Activated CD4-positive, CD25-positive, alpha-beta regulatory T cell treated with anti-CD3 and anti-CD28 coated beads, Interleukin-2, amount 50 U/mL, for 16 hours (primary cell): ENCODE results near the gene MITF.

Experiments used
- DNase-seq: peaks from one replicate; pipeline ENCODE4 v3.0.0-alpha.2; 2020; ENCODE audit warnings: low read depth, low spot score

MITF gene, protein sequence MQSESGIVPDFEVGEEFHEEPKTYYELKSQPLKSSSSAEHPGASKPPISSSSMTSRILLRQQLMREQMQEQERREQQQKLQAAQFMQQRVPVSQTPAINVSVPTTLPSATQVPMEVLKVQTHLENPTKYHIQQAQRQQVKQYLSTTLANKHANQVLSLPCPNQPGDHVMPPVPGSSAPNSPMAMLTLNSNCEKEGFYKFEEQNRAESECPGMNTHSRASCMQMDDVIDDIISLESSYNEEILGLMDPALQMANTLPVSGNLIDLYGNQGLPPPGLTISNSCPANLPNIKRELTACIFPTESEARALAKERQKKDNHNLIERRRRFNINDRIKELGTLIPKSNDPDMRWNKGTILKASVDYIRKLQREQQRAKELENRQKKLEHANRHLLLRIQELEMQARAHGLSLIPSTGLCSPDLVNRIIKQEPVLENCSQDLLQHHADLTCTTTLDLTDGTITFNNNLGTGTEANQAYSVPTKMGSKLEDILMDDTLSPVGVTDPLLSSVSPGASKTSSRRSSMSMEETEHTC

DNA sequence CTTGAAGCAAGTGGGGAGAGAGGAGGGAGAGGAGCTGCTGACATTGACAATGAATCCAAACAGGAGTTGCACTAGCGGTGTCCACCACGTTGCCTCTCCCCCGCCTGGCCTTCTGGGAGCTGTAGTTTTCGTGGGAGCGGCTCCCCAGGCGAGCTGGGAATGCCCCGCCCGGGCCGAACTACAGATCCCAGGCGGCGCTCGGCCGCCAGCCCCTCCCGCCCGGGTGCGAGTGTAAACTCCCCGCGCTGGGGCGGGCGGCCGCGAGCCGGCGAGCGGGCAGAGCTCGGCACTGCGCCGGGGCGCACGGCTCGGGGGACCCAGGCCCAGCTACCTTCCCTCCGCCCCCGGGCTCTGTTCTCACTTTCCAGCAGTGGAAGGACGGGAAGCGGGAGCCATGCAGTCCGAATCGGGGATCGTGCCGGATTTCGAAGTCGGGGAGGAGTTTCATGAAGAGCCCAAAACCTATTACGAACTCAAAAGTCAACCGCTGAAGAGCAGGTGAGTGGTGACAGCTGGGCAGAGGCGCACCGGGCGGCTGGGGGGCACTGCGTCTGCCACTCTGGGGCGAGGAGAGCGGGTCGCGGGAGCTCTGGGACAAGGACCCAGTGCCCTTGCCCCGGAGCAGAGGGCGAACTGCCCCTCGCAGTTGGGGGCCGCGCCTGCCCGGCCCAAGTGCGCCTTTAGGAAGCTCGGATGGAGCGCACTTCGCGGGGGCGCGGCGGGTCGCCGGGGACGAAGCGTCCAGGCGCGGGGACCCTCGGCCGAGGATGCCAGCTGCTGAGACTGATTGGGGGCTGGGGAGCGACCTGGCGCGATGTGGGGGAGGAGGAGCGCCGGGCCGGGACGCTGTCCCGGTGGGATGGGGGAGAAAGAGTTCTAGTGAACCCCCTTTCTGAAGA is at the start of gene MITF:
Gene MITF, plus strand, starts transcription at position 261 of the 899 bp plus-strand sequence. Its CDS starts 134 bp downstream, at position 395.
- no peak for DNase-seq

DNA sequence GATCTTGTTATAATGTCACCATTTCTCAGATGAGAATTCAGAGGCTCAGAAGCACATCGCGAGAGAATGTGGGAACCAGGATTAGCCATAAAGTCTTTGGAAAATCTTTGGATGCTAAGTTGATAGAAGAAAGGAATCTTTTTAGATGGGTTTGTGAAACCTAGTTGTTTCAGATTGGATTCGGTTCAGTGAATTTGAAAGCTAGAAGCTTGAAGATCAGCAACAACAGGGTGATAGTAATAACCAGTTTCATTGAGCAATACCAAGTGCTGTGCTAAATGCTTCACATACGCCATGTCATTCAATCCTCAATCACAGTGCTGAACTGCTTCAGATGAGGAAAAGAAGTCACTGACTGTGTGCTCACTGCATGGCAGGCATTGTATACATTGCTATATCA is 47.4 kb upstream of the MITF start:
- DNase-seq = no peak

DNA sequence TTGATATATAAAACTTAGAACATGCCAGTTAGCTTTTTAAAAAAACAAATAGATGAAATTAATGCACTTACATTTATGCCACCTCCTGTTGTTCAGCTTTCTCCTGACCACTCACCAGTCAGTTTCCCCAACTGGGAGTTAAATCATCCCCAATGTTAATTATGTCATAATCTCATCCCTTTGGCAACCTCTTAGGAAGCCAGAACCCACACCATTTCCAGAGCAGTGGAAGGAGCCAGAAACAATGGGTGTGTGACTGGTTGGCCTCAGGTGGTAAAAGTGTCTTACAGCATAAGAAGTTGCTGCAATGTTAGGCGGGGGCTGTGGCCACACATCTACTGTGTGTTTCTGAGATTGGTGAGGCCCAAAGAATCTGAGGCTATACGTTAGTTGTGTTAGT is 46.5 kb upstream of the MITF start:
- no peak for DNase-seq

DNA sequence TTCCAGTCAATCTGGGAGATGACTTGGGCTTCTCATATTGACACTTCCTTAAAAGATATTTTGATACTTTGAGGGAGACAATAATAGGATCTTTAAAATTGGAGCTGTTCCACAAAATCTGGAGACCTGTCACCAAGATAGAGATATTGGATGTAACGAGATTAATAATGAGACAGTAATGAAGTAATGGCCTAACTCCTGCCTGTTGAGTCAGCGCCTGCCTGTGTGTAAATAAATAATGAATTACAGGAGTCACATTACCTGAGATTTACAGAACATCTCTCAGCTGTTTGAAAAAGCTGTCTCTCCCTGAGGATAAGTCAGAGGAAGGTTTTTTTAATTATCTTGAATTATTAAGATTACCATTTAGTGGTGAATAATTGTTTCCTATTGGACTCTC is 43.8 kb upstream of the MITF start:
- no peak for DNase-seq

DNA sequence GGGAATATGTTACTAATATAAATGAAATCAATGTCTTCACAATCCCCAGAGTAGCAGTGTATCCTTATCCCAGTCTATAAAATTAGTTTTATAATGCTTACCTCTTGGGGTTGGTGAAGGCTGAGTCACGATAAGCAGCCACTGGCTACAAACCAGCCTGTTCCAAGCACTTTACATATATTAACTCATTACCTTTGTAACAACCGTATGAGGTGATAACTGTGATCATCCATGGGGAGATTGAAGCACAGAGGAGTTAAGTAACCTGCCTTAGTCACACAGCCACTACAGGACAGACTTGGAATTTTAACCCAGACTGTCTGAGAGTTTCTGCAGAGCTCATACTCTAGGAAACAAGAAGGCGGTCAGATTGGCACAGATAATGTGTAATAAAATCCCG is 43.3 kb upstream of the MITF start:
- DNase-seq = no peak

DNA sequence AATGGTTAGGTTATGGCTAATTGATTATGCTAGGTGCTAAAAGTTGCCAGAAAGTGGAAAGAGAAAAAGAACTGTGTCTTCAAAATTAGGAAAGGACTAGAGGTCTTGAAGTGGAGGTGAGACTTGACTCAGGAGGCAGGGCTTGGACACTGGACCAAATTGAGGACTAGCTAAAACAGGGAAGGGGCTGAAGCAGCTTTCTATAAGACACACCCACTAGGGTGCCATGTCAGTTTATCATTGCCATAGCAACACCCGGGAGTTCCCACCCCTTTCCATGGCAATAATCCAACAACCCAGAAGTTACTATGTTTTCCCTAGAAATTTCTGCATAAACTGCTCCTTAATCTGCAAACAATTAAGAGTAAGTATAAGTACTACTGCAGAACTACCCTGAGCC is 42.9 kb upstream of the MITF start:
- no peak for DNase-seq

DNA sequence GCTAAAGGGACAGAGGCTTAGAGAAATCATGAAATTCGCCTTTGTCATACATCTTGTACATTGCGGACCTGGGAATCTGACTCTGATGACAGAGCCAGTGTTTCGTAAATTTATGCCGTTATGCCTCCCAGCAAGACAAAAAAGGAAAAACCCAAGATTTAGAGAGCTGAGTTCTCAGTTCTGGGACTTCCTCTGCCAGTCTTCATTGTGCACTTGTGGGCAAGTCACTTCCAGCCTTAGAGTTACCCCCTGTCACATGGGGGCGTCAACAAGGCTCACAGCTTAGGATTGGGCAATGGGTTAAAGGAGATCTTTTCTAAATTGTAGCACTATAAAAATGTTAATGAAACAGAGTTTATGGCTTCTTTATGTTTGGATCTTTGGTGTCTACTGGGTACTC is 41.9 kb upstream of the MITF start:
- DNase-seq = no peak

DNA sequence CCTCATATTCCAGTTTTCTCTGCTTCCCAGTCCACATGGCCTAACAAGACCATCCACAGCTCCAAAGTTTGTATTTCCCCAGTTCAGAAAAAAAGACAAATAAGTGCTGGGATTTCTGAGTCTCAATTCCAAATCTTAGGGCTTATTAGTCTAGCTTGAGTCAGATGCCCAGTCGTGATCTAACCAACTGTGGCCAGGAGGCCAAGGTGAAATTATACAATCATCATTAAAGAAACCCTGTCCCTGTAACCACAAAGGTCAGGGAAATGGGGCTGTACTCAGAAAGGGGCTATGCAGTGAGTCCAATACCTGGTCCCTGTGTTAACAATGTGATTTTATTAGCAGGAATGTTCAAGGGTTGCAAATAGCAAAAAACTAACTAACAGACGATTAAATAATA is 40.5 kb upstream of the MITF start:
- DNase-seq = no peak

DNA sequence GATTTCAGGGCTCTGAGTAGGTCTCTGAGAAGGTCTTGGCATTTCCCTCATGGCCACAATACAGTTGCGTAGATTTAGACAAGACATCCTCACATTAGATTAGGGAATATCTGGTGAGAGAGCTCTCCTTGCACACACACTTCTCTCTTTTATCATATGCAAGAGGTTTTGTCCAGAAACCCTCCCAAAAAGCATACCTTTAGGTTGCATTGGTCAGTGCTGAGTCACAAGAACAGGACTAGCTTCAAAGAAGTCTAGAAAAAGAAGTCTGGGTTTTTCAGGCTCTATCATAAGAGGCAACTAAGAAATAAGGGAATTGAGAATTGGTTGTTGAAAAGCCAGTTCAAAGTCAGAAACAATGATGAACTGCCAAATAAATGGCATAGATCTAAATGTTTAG is 40.1 kb upstream of the MITF start:
- DNase-seq = no peak

DNA sequence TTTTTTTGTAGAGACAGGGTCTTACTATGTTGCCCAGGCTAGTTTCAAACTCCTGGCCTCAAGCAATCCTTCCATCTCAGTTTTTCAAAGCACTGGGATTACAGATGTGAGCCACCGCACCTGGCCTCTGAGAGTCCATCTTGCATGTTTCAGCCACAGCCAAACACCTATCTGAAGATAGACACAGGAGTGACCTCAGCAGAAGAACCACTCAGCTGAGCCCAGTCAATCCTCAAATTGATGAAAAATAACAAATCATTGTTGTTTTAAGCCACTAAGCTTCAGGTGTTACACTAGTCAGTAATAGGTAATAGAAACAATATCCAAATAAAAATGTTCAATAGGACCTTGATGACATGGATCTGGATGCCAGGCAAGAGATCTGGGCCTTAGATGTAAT is 38.3 kb upstream of the MITF start:
- DNase-seq = no peak

DNA sequence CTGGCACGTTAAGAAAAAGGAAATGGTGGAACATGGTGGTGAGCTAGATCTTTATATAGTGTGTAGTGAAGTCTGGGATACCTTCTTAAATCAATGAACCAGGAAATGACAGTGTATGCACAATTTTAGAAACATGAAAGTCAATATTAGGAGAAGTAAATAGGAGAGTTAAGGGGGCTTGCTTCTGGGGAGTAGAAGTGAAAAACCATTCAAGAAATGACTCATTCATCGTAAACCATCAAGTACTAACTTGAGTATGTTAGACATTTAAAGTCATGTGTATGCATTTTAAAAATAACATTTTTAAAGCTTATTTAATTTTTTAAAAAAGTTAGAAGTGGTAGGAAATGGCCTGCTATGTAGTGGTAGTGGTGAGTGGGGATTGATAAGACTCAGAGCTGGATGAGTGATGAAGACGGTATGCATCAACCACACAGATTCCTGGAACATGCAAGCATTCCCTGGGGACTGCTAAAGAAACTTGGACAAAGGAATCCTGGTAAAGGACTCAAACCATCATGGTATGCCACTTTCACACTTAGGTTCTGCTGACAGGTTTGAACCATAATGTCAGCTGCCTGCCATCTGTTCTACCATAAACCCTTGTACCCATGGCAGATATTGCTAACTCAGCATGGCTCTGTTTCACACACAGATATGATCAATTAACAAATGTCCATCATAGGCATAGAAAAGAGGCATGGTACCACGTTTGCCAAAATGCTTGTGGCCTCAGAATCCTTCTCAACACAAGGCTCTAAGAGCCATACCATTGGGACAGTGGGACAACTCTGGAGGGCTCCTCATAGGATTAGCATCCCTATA is 28.9 kb upstream of the MITF start:
- DNase-seq = no peak

DNA sequence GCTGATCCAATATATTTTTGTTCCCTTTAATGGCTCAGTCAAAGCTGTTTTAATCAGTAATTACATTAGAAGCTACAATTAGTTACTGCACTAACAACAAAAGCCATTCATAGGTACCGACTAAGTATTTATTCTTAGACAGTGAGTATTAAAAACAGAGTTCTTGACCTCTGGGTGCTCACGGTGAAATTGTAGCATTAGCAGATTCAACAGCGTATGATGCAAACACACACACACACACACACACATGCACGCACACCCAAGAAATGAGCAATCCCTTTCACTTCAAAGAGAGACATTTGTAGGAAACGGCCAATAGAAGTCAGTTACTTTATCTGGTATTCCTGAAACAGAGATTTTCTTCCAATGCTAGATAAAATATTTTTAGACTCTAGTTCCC is 27.0 kb upstream of the MITF start:
- DNase-seq = no peak

DNA sequence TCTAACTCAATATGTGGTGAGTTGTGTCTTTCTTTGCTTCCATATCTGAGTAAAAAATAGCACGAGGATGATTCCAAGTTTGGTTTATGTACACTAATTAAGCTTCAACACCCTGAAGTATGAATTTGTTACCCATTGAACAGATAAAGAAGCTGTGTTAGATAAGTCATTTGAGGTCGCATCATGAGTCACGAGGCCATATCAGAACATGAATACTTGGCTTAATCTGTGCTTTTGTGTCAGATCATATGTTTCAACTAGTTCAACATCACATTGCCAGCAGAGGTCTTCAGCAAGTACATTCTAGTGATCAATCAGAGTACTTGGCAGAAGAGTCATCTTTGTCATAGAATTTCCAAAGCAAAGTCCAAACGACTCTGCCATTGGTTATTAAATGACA is 26.3 kb upstream of the MITF start:
- no peak for DNase-seq

DNA sequence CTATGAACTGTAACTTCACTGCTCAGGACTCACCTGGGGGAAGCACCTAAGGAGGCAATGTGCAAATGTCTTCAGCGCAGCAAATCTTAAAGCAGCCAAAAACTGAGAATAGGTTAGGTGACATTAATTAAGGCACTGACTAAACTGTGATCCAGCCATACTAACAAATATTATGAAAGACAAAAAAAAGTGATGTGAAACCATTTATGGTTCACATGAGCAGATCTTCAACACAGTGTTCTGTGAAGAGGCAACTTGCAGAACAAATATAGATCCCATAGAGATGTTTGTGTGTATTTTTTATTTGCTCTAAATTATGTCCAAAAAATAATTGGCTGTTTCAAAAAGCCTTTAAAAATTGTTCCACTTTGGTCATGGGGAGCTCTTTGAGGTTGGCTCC is 24.1 kb upstream of the MITF start:
- DNase-seq = no peak

DNA sequence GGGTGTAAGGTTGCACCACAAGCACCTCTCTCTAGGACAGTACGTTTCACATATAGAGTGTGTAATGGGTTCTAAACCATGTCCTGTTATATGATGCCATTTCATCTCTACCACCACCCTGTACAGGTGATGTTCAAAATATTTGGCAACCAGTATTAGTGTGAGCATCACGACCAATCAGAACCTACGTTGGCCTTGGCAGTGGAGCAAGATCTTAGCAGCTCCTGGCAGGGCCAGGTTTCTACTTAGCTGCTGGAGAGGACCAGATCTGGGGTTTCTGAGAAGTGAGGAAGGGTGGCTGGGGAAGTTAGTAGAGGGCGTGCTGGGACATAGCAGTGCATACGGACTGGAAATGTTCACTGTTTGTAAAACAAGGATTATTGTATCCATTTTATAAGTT is 23.1 kb upstream of the MITF start:
- DNase-seq = no peak

DNA sequence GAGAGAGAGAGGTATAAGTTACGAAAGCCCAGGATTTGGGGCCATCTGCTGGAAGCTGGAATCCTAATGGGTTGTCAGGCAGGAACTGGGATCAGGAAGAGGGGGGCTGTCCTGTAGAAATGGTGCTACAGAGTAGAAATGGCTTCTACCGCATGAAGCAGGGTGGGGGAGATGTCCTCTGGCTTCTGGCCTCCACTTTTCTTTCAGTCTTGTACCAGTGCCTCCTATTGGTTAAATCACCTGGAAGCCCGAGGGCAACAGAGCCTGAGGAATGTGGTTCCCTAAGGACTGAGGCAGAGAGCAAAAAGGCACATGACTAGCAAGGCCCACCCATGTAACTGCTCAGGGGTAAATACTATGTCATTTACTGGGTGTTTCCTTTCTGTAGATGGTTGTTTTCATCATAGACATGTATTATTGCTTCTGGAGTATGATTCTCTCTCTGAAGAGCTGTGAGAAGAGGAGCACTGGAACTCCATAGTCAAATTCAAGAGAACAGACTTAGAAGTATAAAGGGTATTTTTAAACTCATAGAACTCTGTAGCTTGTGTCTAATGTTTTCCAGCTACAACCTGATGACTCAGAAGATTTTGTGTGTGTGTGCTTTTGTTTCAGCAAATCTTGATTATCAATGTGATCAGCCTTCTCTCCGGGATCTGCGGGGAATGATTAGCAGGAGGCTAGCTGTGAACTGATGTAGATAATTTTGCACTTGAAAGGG is 20.2 kb upstream of the MITF start:
- DNase-seq = no peak

DNA sequence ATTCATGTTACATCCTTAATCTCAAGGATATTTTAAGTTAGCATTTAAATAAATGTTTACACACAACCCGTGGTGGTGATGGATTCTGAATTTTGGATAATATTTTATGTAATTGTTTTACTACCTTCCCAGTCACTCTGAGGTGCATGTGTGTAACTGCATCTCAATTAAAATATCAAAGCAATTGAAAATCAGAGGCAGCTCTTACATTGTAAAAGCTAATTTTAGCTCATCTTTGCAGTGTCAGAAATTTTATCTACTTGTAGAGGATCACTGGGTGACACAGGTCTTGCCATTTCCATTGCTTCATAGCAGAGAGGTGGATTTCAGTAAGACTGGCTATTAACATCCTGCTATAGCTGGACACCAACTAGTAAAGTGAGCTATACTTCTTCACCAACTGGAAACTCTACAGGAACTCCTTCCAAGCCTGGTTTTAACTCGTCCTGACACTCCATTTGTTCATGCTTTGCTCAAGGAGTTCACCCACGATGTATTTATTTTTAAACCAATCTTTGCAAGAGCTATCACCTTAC is 19.6 kb upstream of the MITF start:
- no peak for DNase-seq

DNA sequence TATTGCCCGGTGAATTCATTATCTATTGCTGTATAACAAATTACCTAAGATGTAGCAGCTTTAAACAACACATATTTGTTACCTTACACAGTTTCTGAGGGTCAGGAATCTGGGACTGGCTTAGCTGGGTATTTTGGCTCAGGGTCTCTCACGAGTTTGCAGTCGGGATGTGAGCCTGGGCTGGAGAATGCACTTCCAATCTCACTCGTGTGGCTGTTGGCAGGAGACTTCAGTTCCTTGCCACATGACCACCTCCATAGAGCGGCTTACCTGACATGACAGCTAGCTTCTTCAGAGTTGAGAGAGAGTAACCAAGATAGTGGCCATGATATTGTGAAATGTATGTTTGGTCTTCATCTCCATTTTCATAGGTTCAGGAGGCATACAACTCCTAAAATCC is 18.4 kb upstream of the MITF start:
- no peak for DNase-seq

DNA sequence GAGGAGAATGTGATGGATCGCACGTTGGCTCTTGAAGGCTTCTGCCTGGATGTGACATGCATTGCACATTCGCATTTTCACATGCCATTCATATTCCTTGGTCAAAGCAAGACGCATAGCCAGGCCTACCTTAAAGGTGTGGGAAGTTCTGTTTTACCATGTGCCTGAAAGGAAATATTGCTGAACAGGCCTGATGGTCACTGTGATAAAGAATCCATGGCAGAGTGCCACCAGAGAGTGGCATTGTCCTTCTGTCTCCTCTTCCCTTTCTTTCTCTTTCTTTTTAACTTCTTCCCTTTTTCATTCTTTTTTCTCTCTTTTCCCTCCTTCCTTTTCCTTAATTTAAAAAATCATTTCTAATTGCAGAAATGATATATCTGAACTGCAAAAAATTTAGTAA is 15.9 kb upstream of the MITF start:
- no peak for DNase-seq

DNA sequence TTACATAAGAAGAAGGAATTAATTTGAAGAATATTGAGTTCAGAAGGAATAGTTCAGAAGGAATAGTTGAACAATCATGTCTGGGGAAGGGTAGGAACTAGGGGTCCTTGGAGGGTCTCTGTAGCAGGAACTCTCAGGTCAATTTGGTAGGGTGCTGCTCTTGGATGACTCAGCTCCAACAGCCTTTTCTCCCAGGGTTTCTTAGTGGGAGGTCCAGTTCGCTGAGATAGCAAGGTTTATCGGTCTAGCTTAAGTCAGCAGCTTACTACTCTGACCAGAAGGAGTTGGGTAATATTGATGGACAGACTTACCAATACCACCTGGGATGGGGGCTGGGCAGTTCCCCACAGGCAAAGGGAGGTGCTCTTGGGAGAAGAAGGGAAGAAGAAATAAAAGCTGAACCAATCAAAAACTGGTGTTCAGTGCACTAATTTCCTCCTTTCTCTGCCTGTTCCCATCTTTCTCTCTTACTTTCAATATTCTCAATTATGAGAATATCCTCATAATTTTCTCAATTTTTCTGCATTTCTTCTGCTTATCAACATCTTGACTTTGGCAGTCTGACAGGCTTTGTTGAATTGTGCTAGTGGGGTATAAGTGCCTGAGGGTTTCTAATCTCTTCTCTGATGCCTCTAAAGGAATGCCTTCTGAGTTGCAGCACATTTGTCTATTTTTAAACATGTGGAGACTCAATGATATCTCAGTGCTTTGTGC is 14.4 kb upstream of the MITF start:
- no peak for DNase-seq
